ENCODE results near the gene WDR7. TPM values are rescaled to one million over a fixed set of nuclear protein-coding genes. Genes with fewer than 3 reads are reported as not detected.

Gene WDR7
- total and polyA plus RNA-seq, 2 of the 4 experiments (the other 2 are of a cell fraction), result 3.7 to 23.3 TPM

DNA sequence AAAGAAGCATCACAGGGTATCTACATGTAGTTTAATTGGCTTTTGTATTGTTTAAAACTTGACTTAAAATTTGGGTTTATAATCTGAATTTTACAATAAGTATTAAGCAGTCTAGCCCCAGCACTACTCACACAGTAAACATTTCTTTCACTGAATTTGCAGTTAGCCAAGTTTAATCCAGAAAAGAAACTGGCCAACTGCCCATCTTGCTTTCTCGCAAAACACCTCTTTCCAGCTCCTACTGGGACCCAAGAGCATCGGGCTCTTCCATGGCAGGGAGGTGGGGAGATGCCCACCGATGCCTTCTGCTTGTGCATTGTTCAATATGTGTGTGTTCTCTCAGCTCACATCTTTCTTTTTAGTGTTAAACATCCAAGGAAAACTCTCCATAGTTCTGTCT is 283.0 kb downstream of the WDR7 start:
- intact Hi-C loops (cut with micrococcal nuclease), result no loop called here
- CTCF ChIA-PET, result no interaction called here
- no peak overlapping the region for H2BK20ac ChIP-seq (ENCODE audit: low read depth, low read length)

More for the DNA sequence above, 283.0 kb downstream of the WDR7 start:
- Histone ChIP-seq H3K9me3 (ENCODE audit: control insufficient read depth, insufficient read depth, low read length) (no peaks in the 10 kb centered on the region), H3K36me3 (ENCODE audit: control insufficient read depth, insufficient read depth, low read length) (0 out of 2 replicates have a peak, but pooled peaks cover 2% of the 10 kb centered on the region), H2AK9ac (replicated peaks; ENCODE audit: low read depth, low read length, poor library complexity) (no peak overlapping the region), H2AFZ (replicated peaks; ENCODE audit: low read length, poor library complexity) (no peak overlapping the region), H4K91ac (ENCODE audit: insufficient read depth, low read depth, low read length) (no peak overlapping the region), H3K23ac (ENCODE audit: low read depth, low read length) (no peak overlapping the region), H3K4ac (ENCODE audit: low read depth, low read length) (no peak overlapping the region), H2BK120ac (ENCODE audit: low read depth, low read length) (no peak overlapping the region), H3K9me1 (ENCODE audit: insufficient read depth, low read length) (no peaks in the 10 kb centered on the region), H3K4me2 (ENCODE audit: low read depth, low read length) (no peak overlapping the region), H3K79me1 (ENCODE audit: low read depth in 1 of 2, low read length in 2 of 2) (no peaks in the 10 kb centered on the region; a peak in 1 of 4 replicates), H4K20me1 (ENCODE audit: insufficient read depth, low read length) (no peaks in the 10 kb centered on the region), H3K4me3 (ENCODE audit: insufficient read depth, low read depth, low read length) (no peak overlapping the region), H3K27ac (ENCODE audit: insufficient read depth, low read length) (no peak overlapping the region), H3K27me3 (ENCODE audit: control insufficient read depth, insufficient read depth, low read length) (no peaks in the 10 kb centered on the region), H3K4me1 (ENCODE audit: control insufficient read depth, insufficient read depth, low read length) (0 out of 2 replicates have a peak, but pooled peaks cover 4% of the 10 kb centered on the region), H2BK5ac (ENCODE audit: low read depth, low read length, poor library complexity, severe bottlenecking) (no peak overlapping the region), H3K56ac (ENCODE audit: extremely low read depth, insufficient read depth, low read length) (no peak overlapping the region), H3K14ac (replicated peaks; ENCODE audit: low read depth, low read length) (no peak overlapping the region), H2BK15ac (ENCODE audit: low read depth, low read length) (no peak overlapping the region), H4K5ac (ENCODE audit: low read depth, low read length) (no peak overlapping the region), H2AK5ac (ENCODE audit: low read depth, low read length) (no peak overlapping the region), H3K18ac (ENCODE audit: low read depth, low read length) (no peak overlapping the region), H3K9ac (ENCODE audit: low read depth, low read length) (no peak overlapping the region), H4K8ac (ENCODE audit: low read depth in 2 of 2, low read length in 2 of 2) (no peak overlapping the region)
- no peak for ATAC-seq (ENCODE audit: low read depth)
- POLR2A ChIA-PET (ENCODE audit: unreplicated experiment), result no interaction called here
- TF ChIP-seq SMC3 (IDR thresholded peaks at IDR 0.05; ENCODE audit: low read depth, low read length) (no peak), RFX5 (IDR thresholded peaks at IDR 0.05; ENCODE audit: low read depth, low read length) (no peak), MXI1 (IDR thresholded peaks at IDR 0.05; ENCODE audit: borderline replicate concordance, low read depth, low read length) (no peak), MAZ (IDR thresholded peaks at IDR 0.05; ENCODE audit: borderline replicate concordance, low read depth, low read length) (no peak), RAD21 (IDR thresholded peaks at IDR 0.05; ENCODE audit: low read length) (no peak), FOS (IDR thresholded peaks at IDR 0.05; ENCODE audit: low read depth, low read length) (no peak), POLR2A (IDR thresholded peaks at IDR 0.05; ENCODE audit: low read depth, low read length) (no peak), RCOR1 (IDR thresholded peaks at IDR 0.05; ENCODE audit: insufficient replicate concordance, low read length) (no peak), MAFK (IDR thresholded peaks at IDR 0.05; ENCODE audit: low read depth, low read length) (no peak), NFE2L2 (IDR thresholded peaks at IDR 0.05; ENCODE audit: low read depth, low read length) (no peak), CEBPB (IDR thresholded peaks at IDR 0.05; ENCODE audit: low read depth, low read length) (no peak), CHD1 (IDR thresholded peaks at IDR 0.05; ENCODE audit: low read depth, low read length) (no peak), BHLHE40 (IDR thresholded peaks at IDR 0.05; ENCODE audit: low read depth, low read length) (no peak)
- TF ChIP-seq, protein P1, sequence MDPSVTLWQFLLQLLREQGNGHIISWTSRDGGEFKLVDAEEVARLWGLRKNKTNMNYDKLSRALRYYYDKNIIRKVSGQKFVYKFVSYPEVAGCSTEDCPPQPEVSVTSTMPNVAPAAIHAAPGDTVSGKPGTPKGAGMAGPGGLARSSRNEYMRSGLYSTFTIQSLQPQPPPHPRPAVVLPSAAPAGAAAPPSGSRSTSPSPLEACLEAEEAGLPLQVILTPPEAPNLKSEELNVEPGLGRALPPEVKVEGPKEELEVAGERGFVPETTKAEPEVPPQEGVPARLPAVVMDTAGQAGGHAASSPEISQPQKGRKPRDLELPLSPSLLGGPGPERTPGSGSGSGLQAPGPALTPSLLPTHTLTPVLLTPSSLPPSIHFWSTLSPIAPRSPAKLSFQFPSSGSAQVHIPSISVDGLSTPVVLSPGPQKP (IDR thresholded peaks at IDR 0.05; ENCODE audit: borderline replicate concordance, low read depth, low read length), result no peak
- TF ChIP-seq, protein P2, sequence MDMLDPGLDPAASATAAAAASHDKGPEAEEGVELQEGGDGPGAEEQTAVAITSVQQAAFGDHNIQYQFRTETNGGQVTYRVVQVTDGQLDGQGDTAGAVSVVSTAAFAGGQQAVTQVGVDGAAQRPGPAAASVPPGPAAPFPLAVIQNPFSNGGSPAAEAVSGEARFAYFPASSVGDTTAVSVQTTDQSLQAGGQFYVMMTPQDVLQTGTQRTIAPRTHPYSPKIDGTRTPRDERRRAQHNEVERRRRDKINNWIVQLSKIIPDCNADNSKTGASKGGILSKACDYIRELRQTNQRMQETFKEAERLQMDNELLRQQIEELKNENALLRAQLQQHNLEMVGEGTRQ (IDR thresholded peaks at IDR 0.05; ENCODE audit: low read depth, low read length), result no peak
- TF ChIP-seq, protein P3, sequence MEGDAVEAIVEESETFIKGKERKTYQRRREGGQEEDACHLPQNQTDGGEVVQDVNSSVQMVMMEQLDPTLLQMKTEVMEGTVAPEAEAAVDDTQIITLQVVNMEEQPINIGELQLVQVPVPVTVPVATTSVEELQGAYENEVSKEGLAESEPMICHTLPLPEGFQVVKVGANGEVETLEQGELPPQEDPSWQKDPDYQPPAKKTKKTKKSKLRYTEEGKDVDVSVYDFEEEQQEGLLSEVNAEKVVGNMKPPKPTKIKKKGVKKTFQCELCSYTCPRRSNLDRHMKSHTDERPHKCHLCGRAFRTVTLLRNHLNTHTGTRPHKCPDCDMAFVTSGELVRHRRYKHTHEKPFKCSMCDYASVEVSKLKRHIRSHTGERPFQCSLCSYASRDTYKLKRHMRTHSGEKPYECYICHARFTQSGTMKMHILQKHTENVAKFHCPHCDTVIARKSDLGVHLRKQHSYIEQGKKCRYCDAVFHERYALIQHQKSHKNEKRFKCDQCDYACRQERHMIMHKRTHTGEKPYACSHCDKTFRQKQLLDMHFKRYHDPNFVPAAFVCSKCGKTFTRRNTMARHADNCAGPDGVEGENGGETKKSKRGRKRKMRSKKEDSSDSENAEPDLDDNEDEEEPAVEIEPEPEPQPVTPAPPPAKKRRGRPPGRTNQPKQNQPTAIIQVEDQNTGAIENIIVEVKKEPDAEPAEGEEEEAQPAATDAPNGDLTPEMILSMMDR (conservative IDR thresholded peaks at IDR 0.05; ENCODE audit: low read depth, low read length), result no peak
- no peak for DNase-seq
- dilution Hi-C loops (cut with HindIII; ENCODE audit: low sequenced_read_pairs, unreplicated experiment), result no loop called here
- in situ Hi-C loops (cut with MboI; ENCODE audit: low sequenced_read_pairs), result no loop called here
- no CpG with 5 or more reads among the region's 3 CpGs for WGBS, 2 experiments (ENCODE audit: extremely low coverage in 2 of 2, insufficient read length in 1 of 2)
- no TSS peak for BruUV-seq (replicated peaks)
